Measurements from ENCODE around the gene CPVL. TPM values are rescaled to one million over a fixed set of nuclear protein-coding genes. Genes with fewer than 3 reads are reported as not detected.
A peak's percentile ranks its signal among the peaks of the same experiment; 100 is the strongest.

Gene CPVL
- total and polyA plus RNA-seq, 8 donors, result 6.8 to 40.8 (median 11.2) TPM

DNA sequence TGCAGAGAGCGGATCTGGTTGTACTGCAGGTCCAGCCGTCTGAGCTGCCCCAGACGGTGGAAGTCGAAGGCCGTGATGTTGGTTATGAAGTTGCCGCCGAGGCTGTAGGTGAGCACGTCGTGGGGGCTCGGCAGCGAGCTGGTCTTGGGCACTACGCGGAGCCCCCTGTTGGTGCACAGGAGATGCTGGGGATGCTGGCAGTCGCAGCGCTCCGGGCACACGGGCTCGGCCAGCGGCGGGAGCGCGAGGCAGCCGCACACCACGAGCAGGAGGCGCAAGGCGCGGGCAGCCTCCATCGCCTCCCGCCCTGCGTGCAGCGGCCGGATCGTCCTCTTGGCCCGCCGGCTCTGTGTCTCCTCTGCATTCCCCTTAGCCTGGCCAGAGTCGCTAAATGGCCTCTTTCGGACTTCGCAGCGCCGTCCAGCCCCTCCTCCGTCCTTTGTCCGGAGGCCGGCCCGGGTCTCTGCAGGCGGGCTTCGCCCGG is 188.5 kb downstream of the CPVL start:
- Histone ChIP-seq H3K4me1 (peaks cover 32 to 41% of the 10 kb centered on the region in 2 donors), H3K9me3 (no peaks in the 10 kb centered on the region), H3K36me3 (no peaks in the 10 kb centered on the region), H3K4me3 (peak overlapping the region; percentile 40 to 43), H3K27me3 (peaks cover 17 to 74% of the 10 kb centered on the region in 2 donors), H3K27ac (peak overlapping the region in 1 of 2 donors; percentile 23)
- peak; percentile 3 for ATAC-seq
- TF ChIP-seq, protein P1, sequence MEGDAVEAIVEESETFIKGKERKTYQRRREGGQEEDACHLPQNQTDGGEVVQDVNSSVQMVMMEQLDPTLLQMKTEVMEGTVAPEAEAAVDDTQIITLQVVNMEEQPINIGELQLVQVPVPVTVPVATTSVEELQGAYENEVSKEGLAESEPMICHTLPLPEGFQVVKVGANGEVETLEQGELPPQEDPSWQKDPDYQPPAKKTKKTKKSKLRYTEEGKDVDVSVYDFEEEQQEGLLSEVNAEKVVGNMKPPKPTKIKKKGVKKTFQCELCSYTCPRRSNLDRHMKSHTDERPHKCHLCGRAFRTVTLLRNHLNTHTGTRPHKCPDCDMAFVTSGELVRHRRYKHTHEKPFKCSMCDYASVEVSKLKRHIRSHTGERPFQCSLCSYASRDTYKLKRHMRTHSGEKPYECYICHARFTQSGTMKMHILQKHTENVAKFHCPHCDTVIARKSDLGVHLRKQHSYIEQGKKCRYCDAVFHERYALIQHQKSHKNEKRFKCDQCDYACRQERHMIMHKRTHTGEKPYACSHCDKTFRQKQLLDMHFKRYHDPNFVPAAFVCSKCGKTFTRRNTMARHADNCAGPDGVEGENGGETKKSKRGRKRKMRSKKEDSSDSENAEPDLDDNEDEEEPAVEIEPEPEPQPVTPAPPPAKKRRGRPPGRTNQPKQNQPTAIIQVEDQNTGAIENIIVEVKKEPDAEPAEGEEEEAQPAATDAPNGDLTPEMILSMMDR (IDR thresholded peaks at IDR 0.05), result no peak
- peak in 1 of 4 donors; percentile 73 for DNase-seq
- intact Hi-C loops (cut with DNase I), result loop anchor here in 1 of 2 donors (10.0 kb wide), 1 partner anchor 147 kb away; no protein-coding TSS in a partner anchor

DNA sequence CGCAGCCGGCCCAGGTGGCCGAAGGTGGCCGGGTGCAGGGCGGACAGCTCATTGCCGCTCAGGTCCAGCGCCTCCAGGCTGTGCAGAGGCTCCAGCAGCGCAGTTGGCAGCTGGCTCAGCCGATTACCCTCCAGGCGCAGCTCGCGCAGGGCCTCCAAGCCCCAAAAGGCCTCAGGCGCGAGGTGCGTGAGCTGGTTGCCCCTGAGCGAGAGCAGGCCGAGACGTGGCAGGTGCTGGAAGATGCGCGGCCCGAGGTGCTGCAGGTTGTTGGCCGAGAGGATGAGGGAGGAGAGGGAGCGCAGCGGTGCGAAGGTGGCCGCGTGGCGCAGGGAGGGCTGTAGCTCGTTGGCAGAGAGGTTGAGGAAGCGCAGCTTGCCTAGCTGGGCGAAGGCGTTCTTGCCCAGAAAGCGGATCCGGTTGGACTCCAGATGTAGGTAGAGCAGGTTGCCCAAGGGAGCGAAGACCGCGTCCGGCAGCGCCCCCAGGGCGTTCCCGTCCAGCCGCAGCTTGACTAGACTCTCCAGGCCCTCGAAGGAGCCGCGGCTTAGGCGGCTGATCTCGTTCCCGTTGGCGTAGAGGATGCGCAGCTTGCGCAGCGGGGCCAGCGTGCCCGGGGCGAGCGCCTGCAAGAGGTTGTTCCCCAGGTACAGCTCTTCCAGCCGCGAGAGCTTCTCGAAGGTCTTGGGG is 189.1 kb downstream of the CPVL start:
- peak; percentile 41 for ATAC-seq
- DNase-seq, result peak in 2 of 4 donors; percentile 49 to 75
- no peaks in the 10 kb centered on the region for H3K36me3 ChIP-seq
- no peaks in the 10 kb centered on the region for H3K9me3 ChIP-seq
- peaks cover 17 to 71% of the 10 kb centered on the region in 2 donors for H3K27me3 ChIP-seq
- H3K4me3 ChIP-seq, result peak overlapping the region; percentile 40 to 43
- no peak overlapping the region for H3K27ac ChIP-seq
- H3K4me1 ChIP-seq, result peaks cover 32 to 41% of the 10 kb centered on the region in 2 donors
- intact Hi-C loops (cut with DNase I), result loop anchor here in 1 of 2 donors (10.0 kb wide), 1 partner anchor 148 kb away; no protein-coding TSS in a partner anchor
- TF ChIP-seq, protein P1 (IDR thresholded peaks at IDR 0.05), result no peak

DNA sequence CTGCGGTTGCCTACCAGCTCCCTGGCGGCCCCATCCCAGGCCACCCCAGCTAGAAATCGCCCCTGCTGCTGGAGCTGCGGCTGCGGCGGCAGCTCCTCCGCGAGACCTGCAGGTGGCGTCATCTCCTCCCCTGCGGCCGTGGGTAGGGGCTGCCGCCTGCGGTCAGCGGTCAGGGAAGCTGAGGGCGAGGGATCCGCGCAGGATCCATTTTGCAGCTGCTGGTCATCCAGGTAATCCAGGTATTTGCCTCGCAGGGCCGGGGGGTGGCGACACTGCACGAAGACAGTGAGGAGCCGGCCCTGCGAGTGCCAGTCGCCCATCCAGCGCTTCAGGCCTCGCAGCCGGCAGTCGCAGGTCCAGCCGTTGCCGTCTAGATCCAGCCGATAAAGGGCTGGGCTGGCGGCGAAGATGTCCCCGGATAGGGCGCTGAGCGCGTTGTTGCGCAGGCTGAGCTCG is 189.7 kb downstream of the CPVL start:
- TF ChIP-seq, protein P1 (IDR thresholded peaks at IDR 0.05), result peak in 1 of 2 donors; percentile 43
- Histone ChIP-seq H3K36me3 (no peaks in the 10 kb centered on the region), H3K27ac (no peak overlapping the region), H3K27me3 (peaks cover 17 to 66% of the 10 kb centered on the region in 2 donors), H3K4me1 (peaks cover 32 to 41% of the 10 kb centered on the region in 2 donors), H3K4me3 (peak overlapping the region; percentile 40 to 43), H3K9me3 (no peaks in the 10 kb centered on the region)
- ATAC-seq (peak; percentile 65), DNase-seq (peak; percentile 65 to 86 (median 80))
- intact Hi-C loops (cut with DNase I), result loop anchor here in 1 of 2 donors (10.0 kb wide), 1 partner anchor 148 kb away; no protein-coding TSS in a partner anchor

DNA sequence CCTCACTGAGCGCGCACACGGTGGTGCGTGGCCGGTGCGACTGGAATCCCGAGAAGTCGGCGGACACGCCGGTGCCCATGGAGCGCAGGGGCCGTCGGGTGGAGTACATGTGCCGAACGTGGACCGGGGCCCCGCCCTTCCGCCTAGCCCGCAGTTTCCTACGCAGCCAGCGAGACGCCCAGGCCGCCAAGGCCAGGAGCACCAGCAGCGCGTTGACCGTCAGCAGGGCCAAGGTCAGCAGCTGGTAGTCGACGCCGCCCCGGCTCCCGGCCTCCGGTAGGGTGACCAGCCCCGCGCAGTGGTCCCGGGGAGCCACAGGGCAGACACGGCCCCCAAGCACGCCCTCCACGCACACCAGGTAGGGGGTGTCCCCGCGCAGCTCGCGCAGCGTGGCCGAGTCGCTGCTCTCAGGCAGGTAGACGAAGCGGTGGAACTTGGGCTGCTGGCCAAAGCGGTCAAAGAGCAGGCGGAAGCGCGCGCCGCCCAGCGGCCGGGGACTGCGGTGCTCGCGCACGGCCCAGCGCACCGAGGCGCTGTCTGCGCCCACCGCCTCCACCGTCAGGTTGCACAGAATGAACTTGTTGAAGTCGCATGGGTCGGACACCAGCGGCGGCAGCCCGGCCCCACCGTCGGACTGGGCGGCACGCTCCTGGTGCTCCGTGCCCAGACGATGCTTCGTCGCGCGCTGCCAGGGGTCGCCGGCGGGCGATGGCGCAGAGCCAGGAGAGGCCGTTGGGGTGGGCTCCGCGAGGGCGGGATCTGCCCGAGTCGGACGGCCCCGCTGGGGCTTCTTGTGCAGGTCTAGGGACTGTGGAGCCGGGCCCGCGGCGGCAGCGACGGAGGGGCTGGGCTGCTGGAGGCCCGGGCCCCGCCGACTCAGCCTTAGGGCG is 190.4 kb downstream of the CPVL start:
- peaks cover 17 to 66% of the 10 kb centered on the region in 2 donors for H3K27me3 ChIP-seq
- peaks cover 32 to 41% of the 10 kb centered on the region in 2 donors for H3K4me1 ChIP-seq
- intact Hi-C loops (cut with DNase I), result loop anchor here in 1 of 2 donors (10.0 kb wide), 1 partner anchor 149 kb away; no protein-coding TSS in a partner anchor
- no peak overlapping the region for H3K27ac ChIP-seq
- TF ChIP-seq, protein P1 (IDR thresholded peaks at IDR 0.05), result peak; percentile 40 to 58
- ATAC-seq (peak; percentile 77), DNase-seq (peak; percentile 71 to 91 (median 82))
- H3K4me3 ChIP-seq, result peak overlapping the region; percentile 40 to 43
- no peaks in the 10 kb centered on the region for H3K36me3 ChIP-seq
- no peaks in the 10 kb centered on the region for H3K9me3 ChIP-seq

Measured in left lung (tissue), 10 donors.